NCI-H187 (cell line): ENCODE results near the gene PDGFRB.

Experiments
- DNase-seq, 2 experiments: peaks; one replicate each; lab custom pipeline; 2025; lab: John Stamatoyannopoulos, UW

PDGFRB gene

GRCh38 chr5:150155258-150156026 lies at the start of gene PDGFRB:
Gene PDGFRB (minus strand): TSS chr5:150155845. CDS start chr5:150137047, 18,798 bp downstream.
- DNase-seq: no peak

DNA sequence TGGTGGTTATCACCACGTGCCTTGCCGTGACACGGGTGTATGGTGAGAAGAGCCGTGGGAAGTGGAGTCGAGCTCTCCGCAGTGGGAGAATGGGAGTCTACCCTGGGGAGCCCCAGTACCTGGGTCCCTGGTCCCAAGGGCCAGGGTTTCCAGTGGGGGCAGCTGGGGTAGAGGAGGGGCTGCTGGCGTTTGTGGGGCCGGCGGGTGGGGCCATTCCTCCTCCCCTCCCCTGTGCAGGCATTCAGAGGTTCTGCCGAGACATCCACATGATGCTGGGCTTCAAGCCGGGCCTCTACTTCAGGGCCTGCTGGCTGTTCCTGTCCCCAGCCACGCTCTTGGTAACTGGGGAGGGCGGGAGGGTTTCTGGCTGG lies 48.9 kb upstream of the PDGFRB start:
- no peak for DNase-seq

GRCh38 chr5:150203832-150204589 lies 48.4 kb upstream of the PDGFRB start:
- DNase-seq: no peak

DNA sequence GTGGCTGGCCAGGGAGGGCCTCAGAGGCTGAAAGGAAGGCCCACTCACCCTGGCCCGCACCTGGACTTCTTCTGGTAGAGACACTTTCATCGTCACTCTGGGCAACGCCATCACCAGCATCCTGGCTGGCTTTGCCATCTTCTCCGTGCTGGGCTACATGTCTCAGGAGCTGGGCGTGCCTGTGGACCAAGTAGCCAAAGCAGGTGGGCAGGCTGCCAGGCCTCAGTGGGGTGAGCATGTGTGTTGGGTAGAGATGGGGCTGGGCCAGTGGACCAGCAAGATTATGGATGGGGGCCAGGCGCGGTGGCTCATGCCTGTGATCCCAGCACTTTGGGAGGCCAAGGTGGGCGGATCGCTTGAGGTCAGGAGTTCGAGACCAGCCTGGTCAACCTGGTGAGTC lies 46.9 kb upstream of the PDGFRB start:
- DNase-seq: no peak

- no peak for DNase-seq
Observed at GRCh38 chr5:150197476-150197875, 41.8 kb upstream of the PDGFRB start.

DNA sequence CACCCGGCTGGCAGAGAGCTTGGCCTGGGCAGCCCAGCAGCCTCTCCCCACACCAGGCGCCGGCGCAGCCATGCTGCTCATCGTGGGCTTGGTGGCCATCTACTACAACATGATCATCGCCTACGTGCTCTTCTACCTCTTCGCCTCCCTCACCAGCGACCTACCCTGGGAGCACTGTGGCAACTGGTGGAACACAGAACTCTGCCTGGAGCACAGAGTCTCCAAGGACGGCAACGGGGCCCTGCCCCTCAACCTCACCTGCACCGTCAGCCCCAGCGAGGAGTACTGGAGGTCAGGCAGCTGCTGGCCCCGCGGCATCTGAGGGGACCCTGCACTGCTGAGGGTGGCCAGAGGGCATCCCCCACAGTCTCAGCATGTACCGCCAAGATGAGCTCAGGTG lies 41.3 kb upstream of the PDGFRB start:
- no peak for DNase-seq

DNA sequence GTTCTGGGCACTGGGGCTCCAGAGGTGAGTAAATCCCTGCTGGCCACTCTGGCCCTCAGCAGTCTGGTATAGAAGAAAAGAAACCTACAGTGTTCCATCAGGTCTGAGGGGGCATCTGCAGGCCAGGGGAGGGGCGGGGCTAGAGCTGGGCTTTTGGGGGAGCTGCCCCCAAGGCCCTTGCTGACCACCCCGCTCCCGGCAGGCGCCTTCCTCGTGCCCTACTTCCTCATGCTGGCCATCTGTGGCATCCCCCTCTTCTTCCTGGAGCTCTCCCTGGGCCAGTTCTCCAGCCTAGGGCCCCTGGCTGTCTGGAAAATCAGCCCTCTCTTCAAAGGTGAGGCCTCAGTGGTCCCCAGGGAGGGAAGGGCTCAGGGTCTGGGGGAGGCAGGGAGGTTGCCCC lies 40.9 kb upstream of the PDGFRB start:
- DNase-seq: no peak

- DNase-seq: no peak
Observed at GRCh38 chr5:150195736-150196485, 40.3 kb upstream of the PDGFRB start.

DNA sequence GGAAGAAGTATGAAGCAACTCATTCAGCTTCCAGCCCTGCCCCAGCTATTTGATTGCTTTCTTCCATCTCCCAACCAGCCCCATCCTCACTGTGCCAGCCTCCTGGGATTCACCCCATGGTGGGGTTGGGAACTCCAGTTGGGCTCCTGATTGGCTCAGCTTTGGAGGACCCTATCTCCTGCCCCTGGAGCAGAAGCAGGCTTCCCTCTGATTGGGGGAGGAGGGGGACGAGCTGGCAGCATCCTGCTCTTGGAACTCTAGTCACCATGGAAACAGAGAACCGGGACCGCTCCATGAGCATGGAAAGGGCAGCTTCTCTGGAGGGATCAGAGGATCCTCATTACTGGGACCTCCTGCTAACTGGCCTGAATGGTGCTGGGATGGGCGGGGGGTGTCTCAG lies 36.8 kb upstream of the PDGFRB start:
- DNase-seq: no peak

DNA sequence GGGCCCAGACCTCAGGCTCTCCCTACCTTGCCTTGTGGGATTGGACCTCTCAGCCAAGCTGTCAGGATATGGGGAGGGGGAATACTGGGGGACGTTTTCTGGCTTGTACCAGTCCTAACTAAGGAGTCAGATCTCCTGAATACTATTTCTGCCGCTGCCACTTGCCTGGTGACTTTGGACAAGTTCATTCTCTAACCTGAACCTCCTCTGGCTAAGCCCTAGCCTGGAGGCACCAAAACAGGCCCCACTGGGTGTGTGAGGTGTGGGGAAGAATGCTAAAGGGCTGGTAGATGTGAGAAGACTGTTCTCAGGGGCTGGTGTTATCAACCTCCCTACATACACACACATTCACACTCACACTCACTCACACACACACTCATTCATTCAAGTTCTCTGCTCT lies 35.3 kb upstream of the PDGFRB start:
- DNase-seq: no peak

GRCh38 chr5:150190503-150190979 lies 34.9 kb upstream of the PDGFRB start:
- DNase-seq: no peak

DNA sequence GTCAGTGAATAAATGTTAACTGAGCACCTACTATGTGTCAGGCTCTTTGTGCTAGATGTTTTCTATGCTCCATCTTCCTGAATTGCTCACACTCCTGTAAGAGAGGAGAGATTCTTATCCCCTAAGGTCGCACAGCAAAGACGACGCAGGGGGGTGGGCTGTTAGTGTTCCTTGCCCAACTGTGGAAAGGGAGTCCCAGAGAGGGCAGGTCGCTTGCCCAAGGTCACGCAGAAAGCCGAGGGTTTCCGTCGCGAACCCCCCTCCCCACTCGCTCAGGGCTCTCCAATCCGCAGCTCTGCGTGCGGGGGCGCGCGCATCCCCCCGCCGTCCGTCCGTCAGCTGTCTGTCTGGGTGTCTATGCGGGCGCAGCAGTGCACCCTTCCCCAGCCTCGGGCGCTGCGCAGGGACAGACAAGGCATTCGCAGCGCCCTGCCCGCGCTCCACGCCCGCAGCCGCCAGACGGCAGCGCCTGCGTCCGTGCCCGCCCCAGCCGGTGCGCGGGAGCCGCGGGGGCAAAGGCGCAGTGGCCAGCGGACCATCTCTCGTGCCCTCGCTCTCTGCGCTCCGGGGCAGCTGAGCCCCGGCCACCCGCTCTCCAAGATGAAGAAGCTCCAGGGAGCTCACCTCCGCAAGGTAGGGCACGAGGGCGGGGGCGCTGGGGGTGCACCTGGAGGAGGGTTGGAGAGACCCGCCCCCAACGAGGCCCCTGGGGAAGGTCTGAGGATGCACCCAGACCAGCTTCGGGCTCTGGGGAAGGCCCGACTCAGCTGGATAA lies 34.3 kb upstream of the PDGFRB start, which contains the start of gene SLC6A7:
TSS of gene SLC6A7 (plus strand) at position 335 of the 775 bp plus-strand sequence. CDS start at position 601, 266 bp downstream.
- no peak for DNase-seq

DNA sequence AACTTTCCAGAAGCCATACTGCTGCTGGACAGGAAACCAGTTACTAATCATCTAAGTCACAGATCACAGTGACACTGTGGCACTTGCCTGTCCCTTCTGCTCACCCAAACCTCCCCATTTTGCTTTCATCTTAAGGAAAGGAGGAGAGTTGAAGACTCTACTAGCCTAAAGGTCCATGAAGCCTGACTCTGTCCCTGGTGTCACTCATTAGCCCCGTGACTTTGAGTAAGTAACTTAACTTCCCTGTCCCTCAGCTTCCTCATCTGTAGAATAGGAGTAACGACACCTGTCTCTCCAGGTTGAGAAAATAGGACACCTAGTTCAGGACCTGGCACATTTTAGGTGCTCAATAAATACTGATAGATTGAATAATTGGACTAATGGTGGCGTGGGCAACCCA lies 33.7 kb upstream of the PDGFRB start:
- DNase-seq: no peak

DNA sequence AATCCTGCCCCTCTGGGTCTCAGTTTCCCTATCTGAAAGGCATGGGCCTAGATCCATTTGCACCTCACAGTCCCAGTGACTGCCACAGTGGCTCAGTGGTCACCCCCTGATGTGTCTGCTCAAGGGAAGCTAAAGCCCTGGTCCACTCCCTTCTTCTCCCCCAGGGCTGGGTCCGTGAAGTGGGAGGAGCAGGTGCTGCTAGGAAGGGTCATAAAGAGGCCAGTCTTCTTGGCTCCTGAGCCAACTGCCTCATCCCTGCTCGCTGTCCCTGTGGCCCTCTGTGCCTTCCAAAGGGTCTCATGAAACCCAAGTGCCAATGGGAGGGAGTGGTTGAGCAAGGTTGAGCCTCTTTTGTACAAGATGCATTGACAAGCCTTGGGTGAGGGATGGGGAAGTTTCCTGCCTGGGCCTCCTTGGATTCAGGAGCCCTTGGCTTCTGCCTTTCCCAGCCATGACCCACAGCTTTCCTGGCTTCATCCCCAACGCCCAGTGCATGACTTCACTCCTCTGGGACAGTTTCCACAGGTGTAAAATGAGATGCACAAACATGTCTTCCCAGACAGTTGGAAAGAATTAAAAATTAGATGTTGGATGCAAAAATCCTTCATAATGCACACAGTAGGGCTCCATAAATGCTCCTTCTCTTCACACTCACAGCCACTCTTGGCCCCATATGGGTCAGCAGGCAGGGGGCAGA lies 32.6 kb upstream of the PDGFRB start:
- DNase-seq: no peak

DNA sequence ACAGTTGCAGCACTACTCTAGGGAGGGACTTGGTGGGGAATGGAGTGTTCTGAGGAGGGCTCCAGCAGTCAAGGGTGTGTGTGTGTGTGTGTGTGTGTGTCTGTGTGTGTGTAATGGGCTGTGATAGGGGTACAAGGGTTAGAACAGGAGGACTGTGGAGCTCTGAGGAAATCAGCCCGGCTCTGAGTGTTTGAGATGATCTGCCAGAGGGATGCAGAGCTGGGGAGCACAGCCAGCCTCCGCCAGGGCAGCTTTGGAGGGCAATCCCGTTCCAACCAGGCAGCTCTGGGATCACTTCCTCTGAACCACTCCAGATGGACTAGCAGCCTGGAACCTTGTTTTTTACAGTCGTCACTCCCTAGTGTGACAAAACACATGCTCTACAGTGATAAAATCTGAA lies 31.3 kb upstream of the PDGFRB start:
- DNase-seq: no peak

GRCh38 chr5:150186137-150186536 lies 30.5 kb upstream of the PDGFRB start:
- DNase-seq: no peak

DNA sequence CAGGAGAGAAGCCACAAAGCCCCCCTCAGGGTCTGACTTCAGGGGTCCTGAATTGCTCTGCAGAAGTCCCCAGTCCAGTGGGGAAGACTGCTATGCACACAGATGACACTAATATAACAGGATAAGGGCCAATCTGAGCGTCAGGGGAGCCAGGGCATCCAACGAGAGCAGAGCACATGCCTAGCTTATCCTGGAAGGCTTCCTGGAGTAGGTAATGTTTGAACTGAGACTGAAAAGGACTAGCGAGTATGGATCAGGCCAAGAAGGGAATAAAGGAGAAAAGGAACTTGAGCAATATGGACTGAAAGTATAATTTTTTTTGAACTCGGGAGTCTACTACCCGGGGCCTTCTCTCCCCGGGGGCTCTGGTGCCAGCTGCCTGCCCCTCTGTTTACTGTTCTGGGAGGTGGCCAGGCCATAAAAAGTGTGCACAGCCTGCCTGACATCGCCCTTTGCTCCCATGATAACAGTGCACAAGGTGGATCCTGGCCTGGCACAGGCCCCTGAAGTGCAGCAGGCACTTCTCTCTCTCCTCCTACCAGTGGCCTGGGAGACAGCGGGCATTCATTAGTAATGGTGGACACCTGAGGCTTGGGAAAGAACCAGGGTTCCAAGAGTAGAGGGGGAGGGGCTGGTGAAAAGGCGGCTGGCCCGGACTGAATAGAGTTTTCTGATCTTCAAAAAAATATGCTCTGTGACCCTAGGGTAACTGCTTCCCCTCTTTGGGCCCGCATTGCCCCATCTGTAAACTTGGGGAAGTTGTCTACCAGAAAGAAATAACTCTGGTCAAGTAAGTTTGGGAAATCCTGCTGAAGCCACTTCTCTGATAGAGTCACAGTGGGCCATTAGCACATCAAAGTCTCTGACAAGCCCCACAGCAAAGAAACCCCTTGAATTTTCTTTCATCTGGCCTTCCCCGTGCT lies 29.6 kb upstream of the PDGFRB start:
- DNase-seq: no peak

GRCh38 chr5:150184006-150184405 lies 28.4 kb upstream of the PDGFRB start:
- DNase-seq: no peak

GRCh38 chr5:150183436-150183835 lies 27.8 kb upstream of the PDGFRB start:
- no peak for DNase-seq

GRCh38 chr5:150182774-150183173 lies 27.1 kb upstream of the PDGFRB start:
- DNase-seq: no peak
